ENCODE data around the gene COG3. TPM values are rescaled to one million over a fixed set of nuclear protein-coding genes. Genes with fewer than 3 reads are reported as not detected.
A peak's percentile ranks its signal among the peaks of the same experiment; 100 is the strongest.

Gene COG3
- total RNA-seq, 4 donors from 2014 or later: 27.1 to 36.0 (median 31.0) TPM

DNA sequence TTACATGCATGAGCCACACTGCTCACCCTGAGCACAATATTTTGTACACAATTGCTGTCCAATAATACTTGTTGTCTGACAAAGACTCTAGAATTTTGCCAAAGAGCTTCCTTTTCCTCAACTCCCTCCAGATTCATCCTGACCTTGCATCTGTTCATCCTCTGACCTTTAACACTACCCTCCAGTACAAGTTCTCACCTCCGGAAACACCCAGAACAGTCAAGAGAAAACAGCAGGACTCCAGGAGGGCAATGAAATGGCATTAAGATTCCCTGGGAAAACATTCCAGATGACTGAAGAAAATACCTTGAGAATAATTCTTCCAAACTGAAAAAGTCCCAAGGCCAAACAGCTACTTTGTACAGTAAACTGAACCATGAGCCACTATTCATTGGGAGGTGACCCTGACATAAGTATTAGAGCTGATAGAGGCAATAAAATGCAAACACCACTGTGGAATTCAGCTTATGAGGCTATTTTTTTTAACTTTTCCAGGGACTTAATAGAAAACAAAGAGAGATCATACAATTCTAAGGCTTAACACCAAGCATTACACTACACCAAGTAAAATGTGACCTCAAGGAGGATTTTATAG, 15.7 kb upstream of the COG3 start:
- no peaks in the 10 kb centered on the region for H3K4me1 ChIP-seq
- no peak overlapping the region for H3K27ac ChIP-seq
- no peak for DNase-seq (ENCODE audit: low spot score in 2 of 2)
- H3K27me3 ChIP-seq: no peaks in the 10 kb centered on the region
- no peaks in the 10 kb centered on the region for H3K36me3 ChIP-seq
- H3K9me3 ChIP-seq: no peaks in the 10 kb centered on the region
- 65 to 67% methylated on average over 1 of the region's 1 CpG for WGBS, 2 donors
- no peak overlapping the region for H3K4me3 ChIP-seq
- TF ChIP-seq POLR2A (IDR thresholded peaks at IDR 0.05): no peak
- TF ChIP-seq, protein P1, sequence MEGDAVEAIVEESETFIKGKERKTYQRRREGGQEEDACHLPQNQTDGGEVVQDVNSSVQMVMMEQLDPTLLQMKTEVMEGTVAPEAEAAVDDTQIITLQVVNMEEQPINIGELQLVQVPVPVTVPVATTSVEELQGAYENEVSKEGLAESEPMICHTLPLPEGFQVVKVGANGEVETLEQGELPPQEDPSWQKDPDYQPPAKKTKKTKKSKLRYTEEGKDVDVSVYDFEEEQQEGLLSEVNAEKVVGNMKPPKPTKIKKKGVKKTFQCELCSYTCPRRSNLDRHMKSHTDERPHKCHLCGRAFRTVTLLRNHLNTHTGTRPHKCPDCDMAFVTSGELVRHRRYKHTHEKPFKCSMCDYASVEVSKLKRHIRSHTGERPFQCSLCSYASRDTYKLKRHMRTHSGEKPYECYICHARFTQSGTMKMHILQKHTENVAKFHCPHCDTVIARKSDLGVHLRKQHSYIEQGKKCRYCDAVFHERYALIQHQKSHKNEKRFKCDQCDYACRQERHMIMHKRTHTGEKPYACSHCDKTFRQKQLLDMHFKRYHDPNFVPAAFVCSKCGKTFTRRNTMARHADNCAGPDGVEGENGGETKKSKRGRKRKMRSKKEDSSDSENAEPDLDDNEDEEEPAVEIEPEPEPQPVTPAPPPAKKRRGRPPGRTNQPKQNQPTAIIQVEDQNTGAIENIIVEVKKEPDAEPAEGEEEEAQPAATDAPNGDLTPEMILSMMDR (IDR thresholded peaks at IDR 0.05): no peak
- no peak for TF ChIP-seq EP300 (IDR thresholded peaks at IDR 0.05)

DNA sequence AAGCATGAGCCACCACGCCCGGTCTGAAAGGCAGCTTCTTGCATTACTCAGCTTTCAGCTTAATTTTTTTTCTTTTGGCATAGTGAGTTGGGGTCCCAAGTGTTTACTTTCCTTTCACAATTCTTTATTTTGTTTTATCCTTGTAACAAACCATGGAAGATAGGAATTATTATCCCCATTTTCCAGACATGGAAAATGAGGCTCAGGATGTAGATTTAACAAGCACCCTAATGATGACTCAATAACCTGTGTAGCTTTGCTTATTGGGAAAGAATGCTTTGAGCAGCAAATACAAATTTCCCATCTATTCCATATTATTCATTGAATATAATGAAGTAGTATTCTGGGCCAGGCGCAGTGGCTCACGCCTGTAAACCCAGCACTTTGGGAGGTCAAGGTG, 13.5 kb upstream of the COG3 start:
- Histone ChIP-seq H3K36me3 (no peaks in the 10 kb centered on the region), H3K27me3 (no peaks in the 10 kb centered on the region), H3K4me1 (no peaks in the 10 kb centered on the region), H3K4me3 (no peak overlapping the region), H3K9me3 (no peaks in the 10 kb centered on the region), H3K27ac (no peak overlapping the region)
- no peak for DNase-seq (ENCODE audit: low spot score in 2 of 2)
- WGBS, 2 donors: 80 to 82% methylated on average over 4 of the region's 4 CpGs
- TF ChIP-seq, protein P1 (IDR thresholded peaks at IDR 0.05): no peak
- TF ChIP-seq POLR2A (IDR thresholded peaks at IDR 0.05) (no peak), EP300 (IDR thresholded peaks at IDR 0.05) (no peak)

DNA sequence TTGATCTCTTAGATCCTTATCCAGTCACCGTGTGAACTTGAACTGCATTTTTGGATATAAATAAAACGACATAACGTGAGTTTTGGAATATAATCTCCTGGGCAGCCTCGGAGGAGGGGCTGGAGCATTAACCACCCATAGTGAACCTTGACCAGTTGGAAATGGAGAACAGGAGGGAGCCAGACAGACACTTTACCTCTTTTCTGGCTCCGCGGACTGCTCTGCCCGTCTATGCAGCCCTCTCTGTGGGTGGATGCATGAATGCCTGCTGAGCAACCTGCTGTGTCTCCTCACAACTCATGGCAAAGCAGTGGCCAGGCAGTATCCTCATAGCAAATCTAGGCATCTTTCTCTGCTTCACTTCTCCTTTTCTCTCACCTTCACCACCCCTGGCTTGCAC, 10.5 kb upstream of the COG3 start:
- DNase-seq (ENCODE audit: low spot score in 2 of 2): no peak
- WGBS, 2 donors: 70 to 82% methylated on average over 7 of the region's 7 CpGs
- Histone ChIP-seq H3K27ac (no peak overlapping the region), H3K4me1 (no peaks in the 10 kb centered on the region), H3K9me3 (peaks cover 0 to 9% (median 0%) of the 10 kb centered on the region in 4 donors), H3K4me3 (no peak overlapping the region), H3K36me3 (no peaks in the 10 kb centered on the region), H3K27me3 (no peaks in the 10 kb centered on the region)
- TF ChIP-seq POLR2A (IDR thresholded peaks at IDR 0.05) (no peak), EP300 (IDR thresholded peaks at IDR 0.05) (no peak)
- TF ChIP-seq, protein P1 (IDR thresholded peaks at IDR 0.05): no peak

DNA sequence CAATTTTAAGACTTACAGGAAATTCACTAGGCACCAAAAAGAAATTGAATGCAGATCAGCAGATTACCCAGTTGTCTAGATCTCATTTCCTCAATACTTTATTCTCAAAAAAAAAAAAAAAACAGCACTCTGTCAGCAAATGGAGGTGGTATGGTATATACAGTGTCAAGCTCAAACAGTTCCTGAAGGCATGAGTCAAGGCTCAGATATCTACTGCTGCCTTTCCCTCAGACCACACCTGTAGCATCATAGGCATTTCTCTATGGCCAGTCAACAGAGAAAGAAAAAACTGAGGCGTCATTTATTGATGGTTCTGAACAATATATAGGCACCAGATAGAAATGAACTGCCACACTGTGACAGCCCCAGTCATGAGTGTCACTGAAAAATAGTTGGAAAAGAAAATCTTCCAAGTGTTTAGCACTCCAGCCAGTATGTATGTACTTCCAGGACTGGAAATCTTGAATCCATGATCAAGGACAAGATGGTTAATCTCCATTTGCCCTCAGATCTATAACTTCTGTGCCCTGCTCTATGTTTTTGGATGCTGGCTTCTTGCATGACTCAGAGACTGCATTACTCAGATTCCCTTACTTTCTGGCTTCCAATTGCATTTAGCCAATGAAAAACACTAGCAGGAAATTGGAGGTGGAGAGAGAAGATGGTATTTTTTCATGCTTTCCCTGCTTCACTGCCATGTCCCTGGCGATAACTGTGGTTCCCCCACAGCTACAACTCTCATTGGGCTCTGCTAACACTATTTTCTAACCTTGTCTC, 8.4 kb upstream of the COG3 start:
- TF ChIP-seq POLR2A (IDR thresholded peaks at IDR 0.05) (no peak), EP300 (IDR thresholded peaks at IDR 0.05) (no peak)
- TF ChIP-seq, protein P1 (IDR thresholded peaks at IDR 0.05): no peak
- H3K27ac ChIP-seq: no peak overlapping the region
- no peaks in the 10 kb centered on the region for H3K36me3 ChIP-seq
- no peak for DNase-seq (ENCODE audit: low spot score in 2 of 2)
- 82 to 94% methylated on average over 2 of the region's 2 CpGs for WGBS, 2 donors
- no peak overlapping the region for H3K4me3 ChIP-seq
- no peaks in the 10 kb centered on the region for H3K27me3 ChIP-seq
- no peaks in the 10 kb centered on the region for H3K4me1 ChIP-seq
- H3K9me3 ChIP-seq: peaks cover 0 to 9% (median 0%) of the 10 kb centered on the region in 4 donors

DNA sequence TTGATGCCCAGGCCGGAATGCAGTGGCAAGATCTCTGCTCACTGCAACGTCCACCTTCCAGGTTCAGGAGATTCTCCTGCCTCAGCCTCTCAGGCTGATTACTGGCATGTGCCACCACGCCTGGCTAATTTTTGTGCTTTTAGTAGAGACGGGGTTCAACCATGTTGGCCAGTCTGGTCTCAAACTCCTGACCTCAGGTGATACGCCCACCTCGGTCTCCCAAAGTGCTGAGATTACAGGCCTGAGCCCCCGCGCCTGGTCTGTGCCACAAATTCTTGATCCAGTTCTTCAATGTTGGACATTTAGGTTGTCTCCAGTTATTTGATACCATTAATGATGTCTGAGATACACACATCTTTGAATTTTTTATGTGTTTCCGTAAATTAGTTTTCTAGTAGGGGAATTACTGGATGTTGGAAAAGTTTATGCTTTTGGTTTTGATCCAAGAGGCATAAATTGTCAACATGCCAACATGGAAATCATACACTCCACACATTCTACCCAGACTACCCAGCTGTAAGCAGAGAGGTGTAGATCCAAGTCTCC, 525 bp upstream of the COG3 start:
- 82% methylated on average over 9 of the region's 9 CpGs for WGBS, 2 donors
- no peak for TF ChIP-seq POLR2A (IDR thresholded peaks at IDR 0.05)
- TF ChIP-seq, protein P1 (IDR thresholded peaks at IDR 0.05): peak in 1 of 5 experiments; percentile 33
- DNase-seq (ENCODE audit: low spot score in 2 of 2): no peak
- peak overlapping the region; percentile 68 to 95 (median 94) for H3K27ac ChIP-seq
- H3K36me3 ChIP-seq: no peaks in the 10 kb centered on the region
- H3K27me3 ChIP-seq: no peaks in the 10 kb centered on the region
- no peaks in the 10 kb centered on the region for H3K9me3 ChIP-seq
- peaks cover 0 to 43% (median 16%) of the 10 kb centered on the region in 4 donors for H3K4me1 ChIP-seq
- H3K4me3 ChIP-seq: peak overlapping the region; percentile 36 to 98 (median 90)
